Measurements from ENCODE around the gene GEN1.

The GEN1 gene, protein sequence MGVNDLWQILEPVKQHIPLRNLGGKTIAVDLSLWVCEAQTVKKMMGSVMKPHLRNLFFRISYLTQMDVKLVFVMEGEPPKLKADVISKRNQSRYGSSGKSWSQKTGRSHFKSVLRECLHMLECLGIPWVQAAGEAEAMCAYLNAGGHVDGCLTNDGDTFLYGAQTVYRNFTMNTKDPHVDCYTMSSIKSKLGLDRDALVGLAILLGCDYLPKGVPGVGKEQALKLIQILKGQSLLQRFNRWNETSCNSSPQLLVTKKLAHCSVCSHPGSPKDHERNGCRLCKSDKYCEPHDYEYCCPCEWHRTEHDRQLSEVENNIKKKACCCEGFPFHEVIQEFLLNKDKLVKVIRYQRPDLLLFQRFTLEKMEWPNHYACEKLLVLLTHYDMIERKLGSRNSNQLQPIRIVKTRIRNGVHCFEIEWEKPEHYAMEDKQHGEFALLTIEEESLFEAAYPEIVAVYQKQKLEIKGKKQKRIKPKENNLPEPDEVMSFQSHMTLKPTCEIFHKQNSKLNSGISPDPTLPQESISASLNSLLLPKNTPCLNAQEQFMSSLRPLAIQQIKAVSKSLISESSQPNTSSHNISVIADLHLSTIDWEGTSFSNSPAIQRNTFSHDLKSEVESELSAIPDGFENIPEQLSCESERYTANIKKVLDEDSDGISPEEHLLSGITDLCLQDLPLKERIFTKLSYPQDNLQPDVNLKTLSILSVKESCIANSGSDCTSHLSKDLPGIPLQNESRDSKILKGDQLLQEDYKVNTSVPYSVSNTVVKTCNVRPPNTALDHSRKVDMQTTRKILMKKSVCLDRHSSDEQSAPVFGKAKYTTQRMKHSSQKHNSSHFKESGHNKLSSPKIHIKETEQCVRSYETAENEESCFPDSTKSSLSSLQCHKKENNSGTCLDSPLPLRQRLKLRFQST

DNA sequence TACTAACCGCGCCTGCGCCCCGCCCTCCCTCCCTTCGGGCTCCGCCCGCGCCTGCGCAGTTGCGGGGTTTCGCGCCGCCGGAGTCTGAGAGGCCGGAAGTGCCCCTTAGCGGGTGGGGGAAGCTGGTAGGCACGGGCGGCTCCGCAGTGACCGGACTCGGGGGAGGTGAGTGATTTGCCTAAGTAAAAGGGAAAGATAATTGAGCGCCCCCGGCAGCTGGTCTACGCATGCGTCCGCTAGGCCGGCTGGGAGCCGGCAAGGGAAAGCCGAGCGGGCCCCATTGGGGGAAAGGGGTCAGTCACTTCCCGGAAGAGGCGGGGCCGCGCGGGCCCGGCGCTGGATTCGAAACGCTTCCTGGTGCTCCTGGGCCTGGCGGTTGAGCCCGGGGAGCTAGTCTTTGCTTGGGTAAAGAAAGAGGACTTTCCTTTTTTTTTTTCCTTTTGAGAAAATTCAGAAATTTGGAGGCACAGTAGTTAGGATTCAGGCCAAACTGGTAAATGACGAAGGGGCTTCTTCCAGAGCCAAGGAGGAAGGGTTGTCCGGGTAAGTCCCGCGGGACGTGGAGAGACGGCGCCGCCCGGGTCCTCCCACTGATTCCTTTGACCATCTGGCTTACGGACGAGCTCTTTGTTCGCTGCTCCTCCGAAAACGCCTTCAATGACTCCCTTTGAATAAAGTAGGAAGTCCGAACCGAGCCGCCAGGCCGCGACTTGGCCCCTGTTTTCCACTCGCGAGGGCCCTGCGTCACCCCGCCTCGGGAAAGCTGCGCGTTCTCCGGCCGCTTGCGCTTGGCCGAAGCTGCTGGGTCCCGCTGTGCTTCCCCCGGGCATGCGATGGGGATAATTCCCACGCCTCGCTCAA lies at the start of gene GEN1, which contains the start of gene SMC6:
Gene GEN1 (plus strand): TSS at position 336 of the 861 bp plus-strand sequence. CDS start 5,806 bp downstream, outside the sequence.
Gene SMC6 (minus strand): TSS at position 8 of the 861 bp plus-strand sequence. CDS start 7,864 bp downstream, outside the sequence.
- peak within 1 kb of the TSS; percentile 95 for H3K27ac ChIP-seq

DNA sequence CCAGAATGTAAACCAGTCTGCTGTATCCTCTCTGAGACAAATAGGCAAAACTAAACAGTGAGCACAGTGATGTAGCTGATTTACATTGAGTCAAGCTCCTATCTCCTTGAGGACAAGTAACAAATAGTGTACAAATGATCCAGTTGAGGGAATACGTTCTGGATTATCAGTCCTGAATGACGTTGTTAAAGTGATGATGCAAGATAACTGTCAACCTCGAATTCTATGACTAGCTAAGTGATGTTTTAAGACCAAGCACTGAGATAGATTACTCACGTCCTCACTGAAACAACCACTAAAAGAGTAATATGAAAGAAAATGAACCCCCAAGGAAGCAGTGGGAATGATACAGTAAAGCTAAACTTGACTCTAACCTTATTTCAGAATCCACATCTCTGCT lies 47.1 kb upstream of the GEN1 start:
- no peak overlapping the region for H3K27ac ChIP-seq
- no peak for DNase-seq (ENCODE audit: low read depth, low spot score)

More for the DNA sequence above, at the start of gene GEN1, which contains the start of gene SMC6:
- peak; percentile 31 for DNase-seq (ENCODE audit: low read depth, low spot score)

DNA sequence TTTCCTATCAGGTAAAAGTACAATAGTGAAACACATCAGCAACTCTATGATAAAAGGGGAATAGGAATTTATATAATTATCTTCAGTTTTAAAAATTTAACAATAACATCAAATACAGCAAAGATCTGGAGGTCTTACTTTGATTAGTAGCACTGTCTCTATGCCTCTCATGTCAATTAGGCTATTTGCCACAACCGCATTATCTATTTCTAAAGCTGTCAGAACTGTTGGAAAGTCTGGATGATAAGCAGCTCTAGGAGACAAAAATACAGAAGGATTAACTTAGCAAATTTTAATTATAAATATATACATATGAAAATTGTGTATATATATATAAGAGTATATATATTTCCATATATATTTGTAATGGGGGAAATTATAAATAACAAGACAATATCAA lies 45.4 kb upstream of the GEN1 start:
- DNase-seq (ENCODE audit: low read depth, low spot score): no peak
- no peak overlapping the region for H3K27ac ChIP-seq

DNA sequence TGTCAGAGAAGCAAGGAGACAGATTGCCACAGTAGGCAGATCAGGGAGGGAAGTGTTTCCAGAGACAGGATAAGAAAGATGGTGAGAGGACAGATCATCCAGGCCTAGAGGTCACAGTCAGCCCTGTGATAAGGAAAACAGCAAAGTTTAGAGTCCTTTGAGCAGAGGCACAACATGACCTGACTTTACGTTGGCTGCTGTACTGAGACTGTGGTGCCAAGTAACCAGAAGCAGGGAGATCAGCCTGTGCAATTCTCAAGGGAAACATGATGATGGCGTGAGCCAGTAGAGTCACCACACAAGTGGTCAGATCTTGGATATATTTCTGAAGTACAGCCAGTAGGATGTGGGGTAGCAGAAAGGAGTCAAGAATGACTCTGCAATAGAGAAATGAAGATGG lies 44.0 kb upstream of the GEN1 start:
- DNase-seq (ENCODE audit: low read depth, low spot score): no peak
- no peak overlapping the region for H3K27ac ChIP-seq

DNA sequence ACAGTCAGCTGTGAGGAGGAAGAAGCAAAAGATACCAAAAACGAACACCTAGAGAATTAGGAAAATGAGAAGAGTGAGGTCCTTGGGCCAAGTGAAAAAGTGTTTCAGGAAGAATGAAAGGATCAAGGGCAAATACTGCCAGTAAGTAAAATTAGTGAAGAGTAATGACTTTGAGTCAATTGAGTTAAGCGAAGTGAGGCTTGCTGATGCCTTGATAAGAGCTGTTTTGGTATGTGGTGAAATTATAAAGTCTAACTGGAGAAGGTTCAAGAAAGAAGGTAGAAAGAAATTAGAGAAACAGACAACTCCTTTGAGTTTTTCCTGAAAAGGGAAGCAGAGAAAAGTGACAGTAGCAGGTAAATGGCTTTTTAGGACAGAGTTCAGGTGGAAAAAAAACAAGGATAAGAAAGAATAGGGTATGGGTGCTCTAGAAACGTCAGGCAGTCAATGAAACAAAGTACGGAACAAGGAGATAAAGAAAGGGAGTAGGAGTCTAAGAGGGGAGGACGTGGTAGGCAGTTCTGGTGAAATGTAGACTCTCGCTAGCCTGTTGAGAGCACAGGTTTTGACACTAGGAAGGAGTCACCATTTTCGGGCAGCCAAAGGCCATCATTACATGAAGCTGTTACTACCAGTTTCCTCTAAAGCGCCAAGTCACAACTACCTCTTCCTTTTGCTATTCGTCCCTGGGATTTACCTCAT lies 43.2 kb upstream of the GEN1 start:
- no peak overlapping the region for H3K27ac ChIP-seq
- no peak for DNase-seq (ENCODE audit: low read depth, low spot score)

DNA sequence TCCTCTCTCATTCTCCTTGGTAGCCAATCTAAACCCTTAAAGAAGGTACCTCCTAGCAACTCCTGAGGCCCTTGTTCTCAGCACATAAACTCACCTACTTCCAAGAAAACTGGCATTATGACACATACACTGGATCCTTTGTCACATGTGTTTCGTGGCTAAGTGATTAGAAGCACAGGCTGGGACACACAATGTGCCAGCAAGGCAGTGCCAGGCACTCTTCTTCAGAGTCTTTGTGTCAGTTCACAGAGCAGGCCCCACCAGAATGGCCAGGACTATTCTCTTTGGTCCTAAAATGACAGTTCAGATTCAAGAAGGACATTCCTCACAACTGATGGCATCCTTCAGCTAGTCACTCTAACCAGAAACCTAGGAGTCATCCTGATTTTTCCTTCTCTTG lies 40.6 kb upstream of the GEN1 start:
- no peak overlapping the region for H3K27ac ChIP-seq
- DNase-seq (ENCODE audit: low read depth, low spot score): no peak

DNA sequence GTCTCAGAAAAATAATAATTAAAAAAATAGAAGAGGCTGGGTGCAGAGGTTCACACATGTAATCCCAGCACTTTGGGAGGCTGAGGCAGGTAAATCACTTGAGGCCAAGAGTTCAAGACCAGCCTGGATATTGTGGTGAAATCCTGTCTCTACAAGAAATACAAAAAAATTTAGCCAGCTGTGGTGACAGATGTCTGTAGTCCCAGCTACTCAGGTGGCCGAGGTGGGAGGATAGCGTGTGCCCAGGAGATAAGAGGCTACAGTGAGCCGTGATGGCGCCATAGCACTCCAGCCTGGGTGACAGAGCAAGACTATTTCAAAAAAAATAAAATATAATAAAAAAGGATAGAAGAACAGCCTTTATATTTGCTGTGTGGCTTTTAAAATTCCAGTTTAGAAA lies 36.3 kb upstream of the GEN1 start:
- no peak overlapping the region for H3K27ac ChIP-seq
- DNase-seq (ENCODE audit: low read depth, low spot score): no peak

DNA sequence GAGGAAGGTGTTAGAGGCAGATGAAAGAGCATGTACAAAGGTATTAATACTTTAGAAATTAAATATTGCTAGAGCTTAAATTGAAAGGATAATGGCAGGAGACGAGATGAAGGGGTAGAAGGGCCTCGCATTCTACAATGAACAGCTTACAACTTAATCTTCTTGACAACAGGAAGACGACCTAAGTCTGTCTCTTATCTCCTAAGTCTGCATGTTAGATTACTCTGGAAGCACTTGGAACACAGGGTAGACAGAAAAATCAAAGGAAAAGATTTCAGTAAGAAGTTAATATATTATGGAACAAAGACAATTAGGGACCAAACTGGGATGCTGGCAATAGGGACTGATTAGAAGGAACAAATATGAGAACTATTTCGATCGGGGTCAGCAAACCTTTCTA lies 35.2 kb upstream of the GEN1 start:
- H3K27ac ChIP-seq: no peak overlapping the region
- DNase-seq (ENCODE audit: low read depth, low spot score): no peak

DNA sequence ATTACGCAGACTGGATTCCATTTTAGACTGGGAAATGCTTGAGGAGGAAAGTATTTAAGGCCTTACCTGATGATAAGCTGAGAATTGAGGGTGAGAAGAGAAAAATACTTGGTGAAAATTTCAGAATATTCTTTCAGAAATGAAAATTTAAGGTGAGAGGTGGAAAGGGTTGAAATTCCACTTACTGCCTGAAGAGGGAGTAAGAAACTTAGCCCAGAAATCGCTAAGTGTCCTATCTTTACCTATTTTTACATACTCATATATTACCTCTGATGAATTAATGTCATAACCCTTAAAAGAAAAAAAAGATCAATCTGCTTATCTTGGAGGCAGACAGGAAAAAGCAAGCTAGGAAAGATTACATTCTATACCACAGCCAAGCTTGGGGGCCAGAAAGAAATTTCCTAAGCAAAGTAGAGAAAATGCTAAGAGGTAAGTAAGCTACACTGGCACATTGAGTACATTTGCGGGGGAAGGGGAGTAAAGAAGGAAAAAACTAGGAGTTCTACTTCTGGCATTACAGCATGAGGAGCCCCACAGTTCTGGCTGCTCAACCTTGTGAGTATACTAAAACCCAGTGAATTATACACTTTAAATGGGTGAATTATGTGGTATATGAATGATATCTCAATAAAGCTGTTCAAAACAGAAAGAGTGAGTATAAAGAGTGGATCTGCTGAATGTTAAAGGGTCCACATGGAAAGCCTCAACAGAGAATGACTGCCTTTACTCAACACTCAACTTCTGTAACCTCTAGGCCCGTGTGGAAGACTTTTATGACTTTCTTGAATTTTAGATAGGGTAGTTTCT lies 34.2 kb upstream of the GEN1 start:
- no peak for DNase-seq (ENCODE audit: low read depth, low spot score)
- H3K27ac ChIP-seq: no peak overlapping the region

DNA sequence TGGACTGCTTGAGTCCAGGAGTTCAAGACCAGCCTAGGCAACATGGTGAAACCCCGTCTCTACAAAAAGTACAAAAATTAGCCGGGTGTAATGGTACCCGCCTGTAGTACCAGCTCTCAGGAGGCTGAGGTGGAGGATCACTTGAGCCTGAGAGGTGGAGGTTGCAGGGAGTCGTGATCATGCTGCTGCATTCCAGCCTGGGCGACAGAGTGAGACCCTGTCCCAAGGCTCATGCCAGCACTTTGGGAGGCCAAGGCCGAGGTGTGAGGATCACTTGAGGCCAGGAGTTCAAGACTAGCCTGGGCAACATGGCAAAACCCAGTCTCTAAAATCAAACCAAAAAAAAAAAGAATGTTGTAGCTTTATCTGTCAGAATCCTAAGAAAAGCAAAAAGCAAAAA lies 25.7 kb upstream of the GEN1 start:
- no peak overlapping the region for H3K27ac ChIP-seq
- DNase-seq (ENCODE audit: low read depth, low spot score): no peak

DNA sequence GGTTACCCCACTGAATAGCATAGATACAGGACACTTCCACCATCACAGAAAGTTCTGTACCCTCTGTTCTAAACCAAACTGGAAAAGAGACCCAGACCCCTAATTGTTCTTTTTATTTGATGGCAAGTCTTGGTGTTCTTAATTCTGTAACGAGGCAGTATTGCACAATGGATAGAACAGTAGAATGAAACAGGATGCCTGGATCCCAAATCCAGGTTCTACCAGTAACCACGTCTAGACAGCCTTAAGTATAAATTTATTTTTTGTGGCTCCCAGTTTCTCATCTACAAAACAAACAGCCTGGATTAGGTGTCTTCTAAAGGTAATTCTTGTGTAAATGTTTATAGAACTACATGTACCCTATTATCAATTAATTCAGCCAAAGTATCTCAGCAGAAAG lies 24.1 kb upstream of the GEN1 start:
- no peak overlapping the region for H3K27ac ChIP-seq
- DNase-seq (ENCODE audit: low read depth, low spot score): no peak

DNA sequence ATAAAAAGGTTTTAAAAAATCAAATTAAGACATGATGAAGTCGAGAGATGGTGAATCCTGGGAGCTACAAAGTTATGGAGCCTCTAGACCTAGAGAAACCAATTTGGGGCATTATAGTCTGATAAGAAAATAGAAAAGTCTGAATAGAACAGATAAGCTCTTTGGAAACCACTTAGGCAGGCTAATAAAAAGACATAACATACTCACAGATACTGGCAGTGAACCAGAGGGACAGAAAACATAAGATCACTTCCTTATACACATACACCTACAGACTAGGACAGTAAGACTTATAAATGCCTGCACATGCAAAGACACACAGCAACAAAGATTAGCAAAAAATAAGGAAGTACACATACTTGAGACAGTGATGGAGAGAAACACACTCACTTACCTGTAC lies 20.3 kb upstream of the GEN1 start:
- H3K27ac ChIP-seq: no peak overlapping the region
- no peak for DNase-seq (ENCODE audit: low read depth, low spot score)

DNA sequence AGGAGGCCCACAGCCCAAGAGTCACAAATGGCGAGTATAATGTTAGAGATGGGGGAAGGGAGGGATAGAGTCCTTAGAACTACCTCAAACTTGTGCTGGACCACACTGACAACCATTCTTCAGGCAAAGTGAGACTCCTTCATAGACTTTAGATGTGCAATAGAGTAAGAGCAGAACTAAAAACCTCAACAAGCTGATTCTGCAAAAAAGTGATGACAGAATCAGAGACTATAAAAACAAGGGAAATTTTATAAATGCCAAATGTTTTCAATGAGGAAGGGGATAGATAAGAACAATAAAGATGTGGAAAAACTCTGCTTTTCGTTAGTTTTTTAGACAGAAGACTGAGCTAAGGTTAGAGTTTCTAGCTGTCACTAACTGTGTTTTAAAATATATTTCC lies 18.1 kb upstream of the GEN1 start:
- H3K27ac ChIP-seq: no peak overlapping the region
- no peak for DNase-seq (ENCODE audit: low read depth, low spot score)

DNA sequence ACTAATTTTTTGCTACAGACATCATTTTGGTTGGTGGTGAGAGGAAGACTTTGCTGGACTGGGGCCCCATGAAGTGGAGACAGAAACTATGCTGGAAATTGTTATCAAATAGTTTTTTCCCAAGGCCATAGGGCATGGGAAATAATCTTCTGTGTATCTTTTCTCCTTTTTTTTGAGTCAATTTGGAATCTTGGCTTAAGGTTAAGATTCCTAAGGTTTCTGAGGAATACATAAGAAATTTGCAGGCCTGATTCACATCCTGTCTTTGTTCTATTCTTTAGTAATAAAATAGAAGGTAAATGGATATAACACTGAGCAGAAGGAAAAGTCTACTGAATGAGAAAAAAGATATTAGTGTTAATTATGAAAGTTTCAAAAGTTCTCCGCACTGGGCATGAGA lies 16.9 kb upstream of the GEN1 start:
- DNase-seq (ENCODE audit: low read depth, low spot score): no peak
- H3K27ac ChIP-seq: peak overlapping the region; percentile 26

DNA sequence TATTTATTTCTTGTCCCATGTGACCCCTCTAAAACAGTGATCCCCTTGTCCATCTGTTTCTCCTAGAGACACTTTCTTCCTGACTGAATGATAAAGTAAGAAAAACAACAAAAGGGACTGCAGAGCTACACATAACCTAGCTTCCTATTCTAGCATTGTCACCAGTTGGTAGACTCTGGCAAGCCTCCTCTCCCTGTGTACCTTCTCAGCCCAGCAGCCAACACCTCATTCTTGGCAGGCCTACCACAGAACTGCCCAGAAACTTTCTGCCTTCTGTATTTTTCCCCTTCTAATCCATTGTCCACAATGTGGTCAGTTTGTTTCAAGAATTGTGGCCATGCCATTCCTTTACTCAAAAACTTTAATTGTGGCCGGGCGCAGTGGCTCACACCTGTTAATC lies 13.7 kb upstream of the GEN1 start:
- no peak for DNase-seq (ENCODE audit: low read depth, low spot score)

DNA sequence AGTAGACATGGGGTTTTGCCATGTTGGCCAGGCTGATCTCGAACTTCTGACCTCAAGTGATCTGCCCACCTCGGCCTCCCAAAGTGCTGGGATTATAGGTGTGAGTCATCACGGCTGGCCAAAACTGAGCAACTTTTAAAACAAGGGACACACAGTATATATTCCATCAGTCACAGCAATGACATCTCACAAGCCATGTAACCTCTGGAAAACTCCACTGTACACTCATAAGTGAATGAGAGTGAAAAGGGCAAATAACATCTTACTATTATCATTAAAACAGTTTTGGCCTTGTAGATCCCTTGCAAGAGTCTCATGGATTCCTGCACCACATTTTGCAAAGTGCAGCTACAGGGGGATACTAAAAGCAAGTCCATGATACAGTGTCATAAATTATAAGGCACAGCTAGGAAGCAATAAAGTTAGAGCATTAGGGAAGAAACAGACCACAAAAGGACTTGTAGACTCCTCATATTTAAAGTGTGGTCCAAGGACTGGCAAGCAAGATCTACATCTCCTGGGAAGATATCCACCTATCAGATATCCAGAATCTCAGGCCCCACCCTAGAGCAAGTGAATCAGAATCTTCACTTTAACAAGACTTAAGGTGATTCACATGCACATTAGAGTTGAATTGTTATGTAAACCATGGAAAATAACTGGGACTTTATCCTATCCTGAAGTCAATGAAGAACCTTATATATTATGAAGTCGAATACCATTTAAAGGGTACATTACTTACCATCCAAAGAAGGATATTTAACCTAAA lies 6.1 kb upstream of the GEN1 start:
- H3K27ac ChIP-seq: no peak overlapping the region
- no peak for DNase-seq (ENCODE audit: low read depth, low spot score)

More for the DNA sequence above, 13.7 kb upstream of the GEN1 start:
- H3K27ac ChIP-seq: no peak overlapping the region

DNA sequence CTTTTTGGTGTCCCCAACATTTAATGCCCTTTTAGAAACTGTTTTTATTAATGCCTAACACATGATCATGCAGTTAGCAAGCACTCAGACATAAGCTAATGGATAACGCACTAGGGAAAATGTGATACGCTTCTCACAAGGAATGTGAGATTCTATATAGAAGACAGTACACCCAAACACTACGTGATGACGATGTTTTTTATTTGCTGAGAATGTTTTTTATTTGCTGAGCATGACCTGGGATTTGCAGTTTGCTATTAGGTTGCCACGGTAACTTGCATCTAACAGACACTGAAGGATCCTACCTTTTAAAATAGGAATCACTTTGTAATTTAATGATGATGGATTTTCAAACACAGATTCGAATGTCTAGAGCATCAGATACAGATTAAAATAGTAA lies 5.2 kb upstream of the GEN1 start:
- DNase-seq (ENCODE audit: low read depth, low spot score): no peak
- no peak overlapping the region for H3K27ac ChIP-seq

DNA sequence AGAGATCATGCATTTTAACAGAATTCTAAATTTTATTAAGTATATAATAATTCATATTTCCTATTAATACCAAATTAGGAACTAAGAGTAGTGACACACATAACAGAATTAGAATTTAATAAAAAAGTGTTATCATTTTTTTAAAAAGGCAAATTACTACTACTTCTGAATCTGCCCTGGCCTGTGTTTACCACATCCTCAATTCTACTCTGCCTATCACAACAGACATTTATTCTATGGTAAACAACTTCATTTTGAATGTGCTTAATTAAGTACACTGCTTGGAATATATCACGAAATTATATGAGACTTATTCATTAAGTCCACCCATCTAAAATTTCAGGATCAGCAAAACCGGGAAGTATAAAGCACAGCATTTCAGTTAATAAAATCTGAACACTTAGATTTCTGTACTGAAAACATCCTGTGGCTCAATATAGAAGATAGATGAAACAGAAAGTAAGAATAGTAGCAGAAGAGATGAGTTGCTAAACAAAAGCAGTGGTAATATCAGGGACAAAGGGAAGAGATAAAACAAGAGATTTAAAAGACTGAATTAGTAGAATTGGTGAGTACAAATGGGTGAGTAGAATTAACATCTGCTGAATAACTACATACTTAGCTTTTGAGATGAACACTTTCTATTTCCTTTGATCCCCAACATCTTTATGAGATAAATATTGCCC lies 4.0 kb upstream of the GEN1 start:
- H3K27ac ChIP-seq: no peak overlapping the region
- no peak for DNase-seq (ENCODE audit: low read depth, low spot score)

Measured in epithelial cell of prostate (primary cell).